Stimulated activated CD4-positive, alpha-beta T cell treated with anti-CD3 and anti-CD28 coated beads, TNF-alpha, amount 100 ng/mL, for 48 hours (primary cell): ENCODE data around the gene DUOX2.
"Not testable (repeated sequence)": the region's sequence is repeated elsewhere in the genome, so short reads cannot be mapped to it uniquely, and the experiment has no call there.

ENCODE experiments used
- DNase-seq, 3 donors: peaks; one replicate each; pipeline ENCODE4 v3.0.0-alpha.2; 2020; ENCODE audit warnings: low read depth in 3 of 3

DUOX2 gene

DNA sequence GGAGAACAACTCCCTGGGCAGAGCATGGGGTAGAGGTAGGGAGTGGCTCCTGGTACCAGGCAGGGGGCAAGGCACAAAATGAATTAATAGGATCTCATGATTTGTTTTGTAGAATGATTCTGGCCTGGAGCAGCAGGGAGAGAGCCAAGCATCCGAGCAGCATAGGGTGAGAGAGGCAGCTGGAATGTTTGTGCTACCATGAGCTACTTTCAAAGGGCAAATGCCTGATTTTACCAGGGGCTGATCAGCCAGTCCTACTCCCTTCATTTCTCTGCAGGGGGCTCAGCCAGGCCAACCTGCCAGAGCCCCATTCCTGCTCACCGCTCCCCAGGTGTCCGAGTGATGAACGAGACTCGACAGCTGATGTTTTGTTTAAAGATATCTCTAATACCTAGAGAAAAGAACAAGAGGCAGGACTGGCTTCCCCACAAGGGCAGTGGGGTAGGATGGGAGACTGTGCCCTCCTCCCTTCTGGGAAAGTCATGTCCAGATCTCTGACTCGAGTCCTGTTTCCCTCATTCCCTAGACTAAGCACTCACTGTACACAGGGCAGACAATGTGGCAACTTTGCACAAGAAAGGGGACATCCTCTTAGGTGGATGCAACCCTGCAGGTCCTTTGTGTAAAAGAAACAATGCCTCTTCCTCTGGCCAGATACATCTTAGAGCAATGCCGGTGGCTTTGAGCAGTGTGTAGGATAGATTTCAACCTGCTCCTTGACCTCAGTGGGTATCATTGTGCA lies 12.9 kb downstream of the DUOX2 start:
- no peak for DNase-seq

DNA sequence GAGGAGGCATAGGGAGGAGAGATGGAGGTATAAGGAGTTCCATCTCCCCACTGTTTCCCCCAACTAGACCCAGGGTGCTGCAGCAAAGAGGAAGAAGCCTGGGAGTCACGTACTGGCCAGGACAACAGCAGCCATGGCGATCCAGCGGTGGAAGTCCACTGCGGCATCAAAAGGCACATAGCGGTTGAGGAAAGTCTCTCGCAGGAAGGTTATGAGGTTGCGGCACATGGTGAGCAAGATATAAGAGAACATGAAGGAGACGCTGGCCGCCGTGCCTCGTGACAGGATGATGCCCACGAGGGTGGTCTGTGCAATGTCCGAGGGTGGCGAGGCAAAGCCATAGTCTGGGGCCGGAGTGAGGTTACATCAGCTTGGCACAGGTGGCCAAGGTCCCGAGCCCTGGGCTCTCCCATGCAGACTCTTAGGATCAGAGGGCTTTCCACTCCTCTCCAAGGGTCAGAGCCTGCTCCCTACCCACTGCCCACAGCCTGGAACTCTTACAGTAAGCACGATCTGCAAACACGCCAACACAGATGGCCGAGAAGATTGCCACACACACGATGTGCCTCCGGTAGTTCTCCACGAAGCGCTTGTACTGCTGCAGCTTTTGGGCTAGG lies 14.3 kb downstream of the DUOX2 start:
- no peak for DNase-seq

DNA sequence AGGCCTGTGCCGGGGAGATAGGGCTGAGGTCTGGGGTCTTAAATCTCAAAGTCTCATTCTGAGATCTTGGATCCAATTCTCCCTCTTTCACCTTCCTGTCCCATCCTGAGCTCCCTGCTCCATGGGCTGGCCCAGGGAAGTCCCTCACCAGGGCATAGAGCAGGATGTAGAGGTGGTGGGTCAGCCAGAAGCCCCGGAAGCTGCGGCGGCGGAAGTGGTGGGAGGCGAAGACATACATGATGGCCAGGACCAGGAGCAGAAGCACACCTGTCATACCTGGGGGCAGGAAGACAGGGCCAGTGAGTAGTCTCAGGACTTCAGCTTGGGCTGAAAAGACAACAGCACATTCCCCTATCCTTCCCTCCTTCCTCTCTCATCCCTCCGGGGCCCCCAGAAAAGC lies 16.5 kb downstream of the DUOX2 start:
- DNase-seq = no peak

DNA sequence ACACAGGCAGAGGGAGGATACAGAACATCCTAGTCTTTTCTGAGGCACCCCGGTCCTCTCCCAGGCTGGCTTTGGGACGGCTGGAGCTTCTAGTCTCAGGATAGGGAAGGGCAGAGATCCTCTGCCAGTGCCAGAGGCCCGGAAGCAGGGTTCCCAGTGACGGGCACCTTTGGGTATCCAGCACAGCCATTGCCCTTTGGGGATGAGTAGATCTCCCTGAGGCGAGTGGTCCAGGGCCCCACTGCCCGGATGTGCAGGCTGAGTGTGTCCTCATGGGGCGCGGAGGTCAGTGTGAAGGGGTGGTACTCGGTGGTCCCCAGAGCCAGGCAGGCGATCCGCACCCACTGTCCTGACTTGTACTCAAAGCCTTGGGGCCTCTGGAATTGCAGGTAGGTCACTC lies 18.3 kb downstream of the DUOX2 start:
- no peak for DNase-seq

DNA sequence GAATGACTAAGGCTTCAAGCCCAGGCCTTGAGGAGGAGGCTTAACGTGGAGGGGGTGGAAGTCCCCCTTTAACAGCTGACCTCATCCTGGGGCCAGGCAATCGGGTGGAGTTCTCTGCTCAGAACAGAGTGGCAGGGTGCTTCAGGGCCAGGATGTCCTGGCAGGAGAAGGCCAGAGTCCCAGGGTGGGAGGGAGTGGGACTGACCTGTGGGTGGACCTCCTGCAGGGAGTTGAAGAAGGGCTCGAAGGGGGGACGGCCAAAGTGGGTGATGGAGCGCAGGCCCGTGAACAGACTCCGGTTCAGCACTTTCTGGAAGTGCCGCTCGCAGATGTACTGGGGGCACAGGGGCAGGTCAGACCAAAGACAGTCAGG lies 19.6 kb downstream of the DUOX2 start:
- no peak for DNase-seq

DNA sequence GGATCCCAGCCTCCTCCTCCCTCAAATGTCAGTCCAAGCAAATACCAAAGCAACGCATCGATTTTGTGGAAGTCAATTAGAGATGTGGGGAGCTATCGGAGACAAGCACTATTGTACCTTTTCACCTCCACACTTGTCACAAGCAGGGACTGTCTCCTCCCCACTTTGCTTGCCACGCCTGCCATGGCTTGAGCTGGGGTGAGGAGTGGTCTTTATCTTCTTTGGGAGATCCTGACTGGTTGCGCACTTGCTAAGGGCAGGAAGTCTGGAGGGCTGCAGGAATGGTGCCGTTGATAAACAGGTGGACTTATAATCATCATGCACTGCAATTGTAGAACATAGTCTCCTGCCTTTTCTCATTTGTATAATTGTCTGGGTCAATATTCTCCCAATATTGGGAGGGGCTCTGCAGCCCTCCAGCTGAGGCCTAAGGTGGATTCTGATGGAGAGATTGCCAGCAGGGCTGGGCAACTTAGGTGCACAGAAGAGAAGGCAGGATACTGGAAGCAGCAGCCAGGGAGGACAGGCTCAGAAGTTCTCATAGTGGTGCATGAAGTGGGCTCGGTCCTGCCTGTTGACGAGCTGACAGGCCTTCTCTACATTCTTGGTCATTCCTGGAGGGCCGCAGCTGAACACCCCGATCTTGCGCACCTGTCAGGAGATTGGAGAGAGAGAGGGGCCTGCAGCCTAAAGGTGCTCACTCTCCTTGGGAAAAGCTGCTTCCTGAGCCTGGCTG lies 20.2 kb downstream of the DUOX2 start:
- no peak for DNase-seq

DNA sequence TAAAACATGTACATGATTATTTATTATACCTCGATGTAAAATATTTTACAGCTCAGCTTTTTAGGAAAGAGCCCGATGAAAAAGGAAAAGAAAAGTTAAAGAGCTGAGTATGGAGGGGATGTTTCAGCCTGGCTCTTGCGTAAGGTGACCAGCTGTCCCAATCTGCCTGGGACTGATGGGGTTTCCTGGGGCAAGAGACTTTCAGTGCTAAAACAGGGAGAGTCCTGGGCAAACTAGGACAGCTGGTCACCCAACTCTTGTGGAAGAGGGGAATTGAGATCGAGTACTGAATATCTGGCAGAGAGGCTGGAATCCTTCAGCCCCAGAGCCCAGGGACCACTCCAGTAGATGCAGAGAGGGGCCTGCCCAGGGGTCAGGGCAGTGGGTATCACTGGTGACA lies 21.0 kb downstream of the DUOX2 start:
- DNase-seq = no peak

DNA sequence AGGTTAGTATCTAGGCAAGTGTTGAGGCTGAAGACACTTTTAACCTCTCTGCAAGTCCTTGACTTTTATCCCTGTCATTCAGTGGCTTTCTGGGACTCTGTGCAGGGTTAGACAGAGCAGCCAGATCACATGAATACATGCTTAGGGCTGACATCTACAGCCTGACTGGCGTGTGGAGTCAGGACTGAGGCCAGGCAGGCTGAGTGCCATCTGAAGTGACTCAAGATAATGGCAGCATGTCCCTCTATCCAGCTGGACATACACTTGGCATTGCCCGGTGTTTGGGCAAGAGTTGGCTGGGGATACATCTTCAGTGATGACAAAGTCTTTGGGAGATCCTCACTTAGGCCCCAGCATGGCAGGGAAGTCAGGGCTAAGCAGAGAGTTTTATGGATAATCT lies 22.4 kb downstream of the DUOX2 start:
- no peak for DNase-seq

DNA sequence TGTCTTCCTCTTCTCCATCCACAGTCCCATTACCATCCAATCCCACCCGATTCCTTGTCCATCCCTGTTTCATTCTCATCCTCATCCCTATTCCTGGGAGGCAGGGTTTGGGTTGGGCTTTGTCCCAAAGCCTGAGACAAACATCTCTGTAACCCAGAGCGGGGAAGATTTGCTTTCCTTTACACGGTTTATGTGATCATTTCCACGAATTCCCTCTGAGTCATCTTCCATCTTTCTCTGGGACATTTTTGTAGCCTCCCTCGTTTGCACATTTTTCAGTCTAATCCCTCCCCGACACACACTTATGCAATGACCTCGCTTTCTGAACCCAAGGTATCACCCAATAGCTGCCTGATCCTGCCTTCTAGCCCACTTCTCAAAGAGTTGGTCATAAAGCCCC lies 22.8 kb downstream of the DUOX2 start:
- DNase-seq = no peak

DNA sequence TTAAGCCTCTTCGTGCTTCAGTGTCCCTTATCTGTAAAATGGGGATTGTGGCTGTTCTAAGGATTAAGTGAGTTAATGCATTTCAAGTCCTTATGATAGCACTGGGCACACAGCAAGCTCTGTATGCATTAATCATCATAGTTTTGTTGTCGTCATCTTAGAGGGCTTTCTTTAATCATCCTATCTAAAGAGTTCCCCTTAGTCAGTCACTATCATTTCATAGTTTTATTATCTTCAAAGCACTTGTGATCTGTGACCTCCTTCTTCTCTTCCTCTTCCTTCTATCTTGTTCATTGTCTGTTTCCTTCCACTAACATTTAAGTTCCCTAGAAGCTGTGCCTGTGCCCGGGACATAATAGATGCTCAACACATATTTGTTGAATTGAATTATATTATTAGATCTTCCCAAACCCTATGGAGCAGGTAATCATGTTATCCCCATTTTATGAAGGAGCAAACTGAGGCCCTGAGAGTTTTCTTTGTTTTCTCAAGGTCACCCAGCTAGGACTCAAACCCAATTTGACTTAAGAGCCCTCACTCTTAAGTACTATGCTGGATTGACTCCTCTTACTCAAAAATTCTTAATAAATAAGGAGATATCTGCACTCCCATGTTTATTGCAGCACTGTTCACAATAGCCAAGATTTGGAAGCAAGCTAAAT lies 24.1 kb downstream of the DUOX2 start:
- DNase-seq = no peak

DNA sequence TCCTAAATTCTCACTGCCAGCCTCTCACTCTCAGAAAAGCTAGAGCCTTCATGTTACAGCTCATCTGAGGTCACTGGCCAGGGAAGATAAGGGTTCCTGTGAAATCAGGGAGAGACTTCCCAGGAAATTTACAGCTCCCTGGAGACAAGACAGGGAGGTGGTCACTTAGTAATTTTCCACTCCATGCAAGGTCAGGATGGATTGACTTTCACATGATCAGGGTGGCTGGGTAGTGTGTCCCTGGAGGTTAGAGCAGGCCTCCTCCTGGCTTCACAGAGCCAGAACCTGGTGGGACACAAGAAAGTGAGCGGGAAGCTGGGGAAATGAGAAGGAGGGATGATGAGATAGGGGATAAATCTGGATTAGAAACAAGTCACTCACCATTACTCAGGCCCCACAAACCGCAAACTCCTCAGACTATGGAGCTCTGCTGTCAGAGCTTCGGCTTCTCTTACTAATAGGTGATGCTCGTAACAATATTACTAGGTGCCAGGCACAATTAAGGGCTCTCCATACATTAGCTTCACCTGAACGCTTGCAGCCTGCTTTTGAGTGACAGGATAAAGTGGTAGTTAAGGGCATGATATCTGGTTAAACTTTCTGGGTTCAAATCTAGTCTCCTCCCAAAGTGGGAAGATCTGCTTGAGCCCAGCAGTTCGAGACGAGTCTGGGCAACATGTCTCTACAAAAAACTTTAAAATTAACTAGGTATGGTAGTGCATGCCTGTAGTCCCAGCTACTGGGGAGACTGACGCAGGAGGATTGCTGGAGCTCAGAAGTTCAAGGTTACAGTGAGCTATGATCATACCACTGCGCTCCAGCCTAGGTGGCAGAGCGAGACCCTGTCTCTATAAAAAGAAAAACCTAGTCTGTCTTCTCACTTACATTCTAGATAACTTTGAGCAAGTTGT lies 24.9 kb downstream of the DUOX2 start:
- no peak for DNase-seq

DNA sequence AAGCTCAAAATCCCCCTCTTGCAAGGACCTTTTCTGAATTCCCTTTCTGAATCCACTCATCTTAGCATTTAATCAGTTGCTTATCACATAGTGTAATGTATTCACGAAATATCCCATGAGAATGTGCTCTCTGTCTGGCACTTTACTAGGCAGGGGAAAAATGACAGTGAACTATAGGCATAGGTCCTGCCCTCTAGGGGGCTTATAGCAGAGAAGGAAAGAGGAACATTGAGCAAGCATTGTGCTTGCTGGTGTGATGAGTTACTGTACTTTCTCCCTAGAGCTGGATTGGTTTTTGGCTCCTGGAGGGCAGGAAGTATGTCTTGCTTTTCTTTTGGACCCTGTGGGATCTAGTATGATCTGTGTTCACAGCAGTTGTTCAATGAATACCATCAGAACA lies 26.5 kb downstream of the DUOX2 start:
- DNase-seq = no peak

DNA sequence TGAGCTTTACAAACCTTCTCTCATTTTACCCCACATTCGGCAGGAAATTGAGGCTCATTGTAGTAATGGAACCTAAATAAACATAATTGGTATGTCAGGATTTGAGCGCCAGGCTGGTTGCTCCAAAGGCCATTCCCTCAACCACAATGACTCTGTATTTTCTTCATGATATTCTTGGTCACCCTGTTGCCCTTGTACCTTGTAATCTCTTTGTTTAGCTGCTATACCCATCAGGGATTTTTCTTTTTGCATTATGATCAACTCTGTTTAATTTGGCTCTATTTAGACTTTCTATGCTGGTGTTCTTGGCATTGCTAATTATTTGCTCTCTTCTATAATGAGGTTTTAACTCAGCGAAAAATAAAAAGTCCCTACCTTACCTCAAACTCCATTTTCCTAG lies 29.8 kb downstream of the DUOX2 start:
- no peak for DNase-seq

DNA sequence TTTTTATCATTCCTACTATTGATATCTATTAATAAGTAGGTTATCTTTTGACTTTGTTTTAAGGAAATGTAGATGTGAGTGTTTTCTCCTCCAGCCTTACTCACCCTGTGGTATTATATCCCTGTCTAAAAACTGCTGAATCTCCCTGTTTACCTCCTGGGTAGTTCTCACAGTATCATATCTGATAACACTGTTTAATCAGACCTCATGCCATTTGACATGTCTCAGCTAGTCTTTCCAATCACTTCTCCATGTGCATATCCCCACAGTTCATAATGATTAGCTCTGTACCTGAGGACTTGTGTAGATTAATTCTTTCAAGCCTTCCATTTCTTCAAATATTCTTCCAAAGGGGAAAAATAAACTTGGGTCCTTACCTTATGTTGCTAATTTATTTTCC lies 30.7 kb downstream of the DUOX2 start:
- no peak for DNase-seq

DNA sequence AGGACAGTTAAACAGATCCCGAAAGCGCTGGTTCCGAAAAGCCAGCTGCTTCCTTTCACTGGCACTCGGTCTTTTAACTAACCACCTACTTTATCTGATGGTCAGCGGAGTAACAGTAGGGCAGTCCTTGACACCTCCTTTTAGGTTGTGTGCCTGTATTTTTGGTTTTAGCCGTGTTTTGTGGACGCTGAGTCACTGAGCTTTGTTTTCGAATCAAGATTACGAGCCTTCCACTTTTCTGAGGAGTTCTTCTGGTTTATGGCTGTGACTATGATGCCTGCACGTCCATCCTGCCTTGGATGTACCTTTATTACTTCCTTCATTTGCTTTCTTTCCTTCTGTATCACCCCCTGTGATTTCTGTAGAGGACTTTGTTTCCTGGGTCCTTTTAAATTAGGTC lies 31.6 kb downstream of the DUOX2 start:
- not testable (repeated sequence) for DNase-seq

DNA sequence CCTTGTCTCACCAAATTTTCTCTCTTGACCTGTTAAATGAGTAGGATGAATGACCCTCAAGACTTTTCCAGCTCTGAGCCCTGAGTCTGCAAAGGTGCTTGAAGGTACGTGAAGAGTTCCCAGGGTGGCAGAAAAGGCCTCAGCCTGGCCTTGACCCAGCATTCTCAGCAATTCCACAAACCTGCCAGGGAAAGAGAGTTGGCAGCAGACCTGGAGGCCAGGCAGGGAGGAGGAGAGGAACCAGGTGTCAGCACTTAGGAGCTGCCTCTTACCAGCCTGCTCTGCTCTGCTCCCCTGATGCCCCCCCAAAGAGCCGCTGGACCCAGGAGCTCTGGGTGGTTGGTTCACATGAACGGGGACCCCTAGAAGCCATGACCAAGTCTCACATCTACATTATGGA lies 33.4 kb downstream of the DUOX2 start:
- DNase-seq = not testable (repeated sequence)

DNA sequence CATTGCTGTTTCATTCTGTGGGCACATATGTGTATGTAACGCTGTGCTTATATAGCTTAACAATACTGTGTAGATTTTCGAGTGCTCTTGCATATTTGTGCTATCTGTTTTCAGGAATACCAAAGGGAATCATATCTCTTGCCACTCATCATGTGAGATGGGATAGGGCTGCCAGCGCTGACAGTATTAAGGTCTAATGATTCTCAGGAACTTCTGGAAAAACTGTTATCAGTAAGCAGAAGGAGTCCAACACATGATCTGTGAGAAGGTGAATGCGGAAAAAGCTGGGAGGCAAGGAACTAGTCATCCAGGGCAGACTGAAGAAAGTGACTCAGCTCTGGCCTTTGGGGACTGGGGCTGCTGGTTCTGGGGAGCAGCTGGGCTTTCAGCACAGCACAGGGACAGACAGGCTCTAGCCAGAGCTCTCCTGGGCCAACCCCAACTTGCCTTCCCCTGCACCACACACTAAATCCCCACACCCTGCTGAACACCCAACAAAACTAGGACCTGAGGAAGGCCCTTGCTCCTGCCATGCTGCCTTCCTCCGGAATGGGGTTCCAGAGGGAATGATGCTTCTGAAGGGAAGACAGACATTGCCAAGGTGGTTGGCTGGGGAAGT lies 34.2 kb downstream of the DUOX2 start:
- not testable (repeated sequence) for DNase-seq

DNA sequence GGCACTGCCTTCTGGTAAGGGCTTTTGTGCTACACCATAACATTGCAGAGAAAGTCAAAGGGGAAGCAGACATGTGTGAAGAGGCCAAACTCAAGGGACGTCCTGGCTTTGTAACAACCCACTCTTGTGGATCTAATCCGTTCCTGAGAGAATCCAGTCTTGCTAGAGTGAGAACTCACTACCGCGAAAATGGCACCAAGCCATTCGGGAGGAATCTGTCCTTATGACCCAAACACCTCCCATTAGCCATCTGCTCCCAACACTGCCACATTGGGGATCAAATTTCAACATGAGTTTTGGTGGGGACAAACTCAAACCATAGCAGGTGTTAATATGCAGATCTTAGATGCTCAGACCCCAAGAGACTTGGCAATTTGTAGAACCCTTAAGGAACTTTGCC lies 34.8 kb downstream of the DUOX2 start:
- DNase-seq = not testable (repeated sequence)

DNA sequence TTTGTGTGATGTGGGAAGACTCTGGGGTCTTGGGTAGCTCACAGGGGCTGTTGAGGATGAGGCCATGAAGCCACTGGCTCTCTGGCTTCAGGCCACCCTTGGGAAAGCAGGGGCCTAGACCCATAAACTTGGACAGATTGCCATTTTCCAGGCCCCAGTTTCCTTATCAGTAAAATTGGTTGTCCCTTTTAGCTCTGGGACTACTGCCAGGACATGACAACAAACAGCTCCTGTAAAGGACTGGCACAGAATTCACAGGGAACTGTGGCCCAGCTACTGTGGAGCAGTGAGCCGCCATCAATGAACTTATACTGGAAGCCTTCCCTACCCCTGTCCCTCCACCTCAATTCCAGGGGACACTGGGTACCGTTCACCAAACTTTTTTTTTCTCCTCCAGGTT lies 36.6 kb downstream of the DUOX2 start:
- DNase-seq = not testable (repeated sequence)

DNA sequence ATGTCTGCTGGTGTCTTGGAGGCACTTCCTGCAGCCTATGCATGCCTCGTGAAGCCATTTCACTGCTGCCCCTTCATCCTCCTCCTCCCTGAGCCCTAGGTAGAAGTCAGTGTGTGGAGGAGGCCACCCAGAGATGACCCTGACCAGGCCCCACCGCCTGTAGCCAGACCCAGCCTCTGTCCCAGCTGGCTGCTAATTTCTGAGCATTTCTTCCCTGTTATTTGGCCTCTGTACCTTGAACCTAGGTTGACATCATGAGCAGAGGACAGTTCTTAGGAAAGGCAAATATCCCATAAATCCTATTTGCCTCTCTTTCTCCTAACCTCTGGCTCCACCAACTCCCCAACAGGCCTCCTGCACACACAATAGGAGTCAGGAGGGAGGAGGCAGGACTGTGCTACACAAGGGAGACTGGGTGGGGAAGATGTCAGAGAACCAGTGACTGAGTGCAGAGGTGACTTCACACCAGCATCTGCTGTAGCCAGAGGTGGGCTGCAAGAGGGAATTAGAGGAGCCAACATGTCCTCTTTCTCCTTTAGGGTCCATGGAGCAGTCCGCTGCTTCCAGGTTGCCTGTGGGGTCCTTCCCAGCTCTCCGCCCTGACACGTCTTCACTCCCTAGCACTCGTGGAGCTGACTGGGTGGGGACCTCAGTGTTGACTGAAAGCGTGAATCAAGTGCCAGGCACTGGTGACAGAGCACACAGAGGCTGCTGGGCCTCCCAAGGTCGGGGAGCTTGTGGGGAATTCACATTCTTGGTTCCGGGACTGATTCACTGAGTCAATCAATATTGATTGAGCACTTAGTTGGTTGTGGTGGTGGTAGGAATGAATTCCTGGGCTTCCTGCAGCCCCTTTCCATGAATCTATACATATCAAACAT lies 38.3 kb downstream of the DUOX2 start:
- DNase-seq = not testable (repeated sequence)
